Spinal cord (tissue), 10 donors: ENCODE results near the gene CDKN1B. TPM values are rescaled to one million over a fixed set of nuclear protein-coding genes. Genes with fewer than 3 reads are reported as not detected.

Source experiments
- DNase-seq, 6 donors: peaks; one replicate each; pipeline versions ENCODE4 v3.0.0 to v3.0.0-alpha.2; 2013 to 2015; ENCODE audit warnings: low spot score in 6 of 6, low read depth in 4 of 6
- H3K27ac ChIP-seq: one replicate; pipeline ENCODE4 v1.5.1; 2013; ENCODE audit warnings: low read depth, low read length, control low read depth
- H3K27me3 ChIP-seq: one replicate; pipeline ENCODE4 v1.6.1; 2013; ENCODE audit warnings: low read length; ENCODE audit not compliant: control insufficient read depth, insufficient read depth
- H3K36me3 ChIP-seq: one replicate; pipeline ENCODE4 v1.6.1; 2013; ENCODE audit warnings: low read length; ENCODE audit not compliant: control insufficient read depth, insufficient read depth
- H3K4me1 ChIP-seq: one replicate; pipeline ENCODE4 v1.6.1; 2013; ENCODE audit warnings: low read length; ENCODE audit not compliant: control insufficient read depth, insufficient read depth
- H3K4me3 ChIP-seq: one replicate; pipeline ENCODE4 v1.5.1; 2013; ENCODE audit warnings: low read depth, low read length, control low read depth
- H3K9me3 ChIP-seq: one replicate; pipeline ENCODE4 v1.6.1; 2013; ENCODE audit warnings: low read length; ENCODE audit not compliant: control insufficient read depth, insufficient read depth
- WGBS: methylation state at CpG from one replicate; pipeline ENCODE4 v1.1.5; 2013; ENCODE audit warnings: missing lambda C conversion rate; ENCODE audit not compliant: insufficient coverage; 5-methylcytosine and 5-hydroxymethylcytosine counted together
- polyA plus RNA-seq, 2 donors: library from polyadenylated mRNA; unstranded; fragments of 120-200 nt; gene quantifications; one replicate each; pipeline ENCODE4 v1.2.1, GENCODE V29; 2013; ENCODE audit not compliant: insufficient read length in 2 of 2
- small RNA-seq: library from RNA; depleted of rRNA; stranded (forward); fragments of <200 nt; gene quantifications from one replicate; pipeline ENCODE3, GENCODE V24; 2014; ENCODE audit warnings: low replicate concordance
- total RNA-seq, 2 donors: library from RNA; depleted of rRNA in 1 of 2; stranded (reverse); fragments of 120-200 nt in 1 of 2; fragments of >200 nt in 1 of 2; gene quantifications; one replicate each; pipeline versions ENCODE4 v1.2.3 to v1.2.4, GENCODE V29; 2013 to 2014
- donor health status: healthy.

Gene CDKN1B
- total and polyA plus RNA-seq, 4 donors, result 63.2 to 90.6 (median 88.1) TPM

GRCh38 chr12:12770262-12770661 is 53.1 kb downstream of the CDKN1B start:
- no peak overlapping the region for H3K27ac ChIP-seq
- H3K9me3 ChIP-seq, result no peaks in the 10 kb centered on the region
- WGBS, result no CpG with 5 or more reads among the region's 6 CpGs
- H3K4me3 ChIP-seq, result no peak overlapping the region
- H3K4me1 ChIP-seq, result no peaks in the 10 kb centered on the region
- no peak for DNase-seq
- no peaks in the 10 kb centered on the region for H3K27me3 ChIP-seq
- H3K36me3 ChIP-seq, result no peaks in the 10 kb centered on the region

Small RNA genes lying within 50 kb of the gene (small RNA-seq; reads per million reads assigned to genes)
- gene MIR613, result not detected

Other genes starting within 250 kb of the CDKN1B start
- gene DUSP16, start 154.5 kb upstream of the CDKN1B start, total RNA-seq, result 10 to 100 TPM; 17.7 to 23.2 TPM
- 10 to 100 TPM; 18.3 to 22.7 TPM for gene DUSP16, start 154.5 kb upstream of the CDKN1B start, polyA plus RNA-seq
- gene CREBL2, start 105.5 kb upstream of the CDKN1B start, total RNA-seq, result 10 to 100 TPM; 32.2 to 58.6 TPM
- 10 to 100 TPM; 27.8 to 30.3 TPM for gene CREBL2, start 105.5 kb upstream of the CDKN1B start, polyA plus RNA-seq
- gene GPR19, start 21.2 kb upstream of the CDKN1B start, total RNA-seq, result 10 to 100 TPM in 1 of 2 donors, 1 to 10 TPM in 1; 4.6 to 11.5 TPM
- 10 to 100 TPM in 1 of 2 donors, 1 to 10 TPM in 1; 9.7 to 12.0 TPM for gene GPR19, start 21.2 kb upstream of the CDKN1B start, polyA plus RNA-seq
- gene APOLD1, start 68.3 kb downstream of the CDKN1B start, total RNA-seq, result 10 to 100 TPM; 36.1 to 76.2 TPM
- gene APOLD1, start 68.3 kb downstream of the CDKN1B start, polyA plus RNA-seq, result 10 to 100 TPM; 13.1 to 17.0 TPM
- 10 to 100 TPM; 56.3 to 66.3 TPM for gene DDX47, start 96.0 kb downstream of the CDKN1B start, total RNA-seq
- 10 to 100 TPM; 54.1 to 54.9 TPM for gene DDX47, start 96.0 kb downstream of the CDKN1B start, polyA plus RNA-seq
- gene GPRC5A, start 174.2 kb downstream of the CDKN1B start, total RNA-seq, result 1 to 10 TPM; 4.1 to 4.3 TPM
- 1 to 10 TPM in 1 of 2 donors, under 1 TPM in 1; 0.89 to 5.2 TPM for gene GPRC5A, start 174.2 kb downstream of the CDKN1B start, polyA plus RNA-seq
- not detected for gene GPRC5D, start 234.8 kb downstream of the CDKN1B start, total RNA-seq
- gene GPRC5D, start 234.8 kb downstream of the CDKN1B start, polyA plus RNA-seq, result under 1 TPM; 0.53 to 0.65 TPM